Thoracic aorta (tissue), 2 donors: ENCODE results near the gene HYPK. TPM values are rescaled to one million over a fixed set of nuclear protein-coding genes. Genes with fewer than 3 reads are reported as not detected.

Experiments used
- ATAC-seq: fragments of 150-250 bp; one replicate; pipeline ENCODE4 v1.8.0; 2017; ENCODE audit warnings: low read depth; ENCODE audit not compliant: insufficient number of reproducible peaks, low FRiP score
- DNase-seq: peaks from one replicate; pipeline ENCODE4 v3.0.0-alpha.2; 2020; ENCODE audit warnings: low spot score
- H3K27ac ChIP-seq, 2 donors: fragments of 200-600 bp; sonication (generic); 1 replicate in 1 of 2; 2 replicates in 1 of 2; pipeline ENCODE4 v1.5.1; 2016; ENCODE audit warnings: mild to moderate bottlenecking in 2 of 2, moderate library complexity in 2 of 2
- H3K27me3 ChIP-seq: fragments of 200-600 bp; sonication (generic); replicated peaks from 2 replicates; pipeline ENCODE4 v1.6.0; 2016; ENCODE audit warnings: mild to moderate bottlenecking; ENCODE audit not compliant: insufficient read depth
- H3K36me3 ChIP-seq: fragments of 200-600 bp; sonication (generic); one replicate; pipeline ENCODE4 v1.5.1; 2016
- H3K4me1 ChIP-seq, 2 donors: fragments of 200-600 bp; sonication (generic); 1 replicate in 1 of 2; 2 replicates in 1 of 2; pipeline versions ENCODE4 v1.5.1 to v1.6.0; 2016; ENCODE audit warnings: low read depth in 2 of 2, mild to moderate bottlenecking in 1 of 2; ENCODE audit not compliant: control insufficient read depth in 1 of 2
- H3K4me3 ChIP-seq: fragments of 200-600 bp; sonication (generic); 2 replicates; pipeline ENCODE4 v1.5.1; 2016; ENCODE audit warnings: mild to moderate bottlenecking
- H3K9me3 ChIP-seq: fragments of 200-600 bp; sonication (generic); 2 replicates; pipeline ENCODE4 v1.5.1; 2016
- total RNA-seq, 2 donors: library from RNA; depleted of rRNA; stranded (reverse); fragments of >200 nt; gene quantifications; one replicate each; pipeline versions ENCODE4 v1.1.0 to v1.2.3, GENCODE V29; 2016
- TF ChIP-seq, protein P1 (sequence below): fragments of 200-600 bp; sonication (generic); IDR thresholded peaks from one replicate; pipeline ENCODE4 v1.5.1; 2019; ENCODE audit warnings: antibody characterized with exemption

HYPK gene
- total RNA-seq, 2 donors from 2014 or later: 9.2 to 21.2 TPM

DNA sequence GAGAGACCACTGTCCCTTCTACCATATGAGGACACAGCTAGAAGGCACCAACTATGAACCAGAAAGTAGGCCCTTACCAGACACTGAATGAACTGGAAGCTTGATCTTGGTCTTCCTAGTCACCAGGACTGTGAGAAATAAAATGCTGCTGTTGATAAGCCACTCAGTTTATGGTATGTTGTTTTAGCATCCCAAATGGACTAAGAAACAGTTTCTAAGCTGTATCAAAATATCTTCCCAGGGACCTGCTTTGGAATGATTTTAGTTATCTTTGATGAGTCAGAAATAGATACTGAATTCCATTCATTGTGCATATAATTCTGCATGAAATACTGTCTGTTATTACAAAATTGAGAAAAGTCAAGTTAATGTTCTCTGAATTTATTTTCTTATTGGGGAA lies 45.0 kb downstream of the HYPK start:
- no peaks in the 10 kb centered on the region for H3K9me3 ChIP-seq
- H3K4me1 ChIP-seq: no peaks in the 10 kb centered on the region
- TF ChIP-seq, protein P1, sequence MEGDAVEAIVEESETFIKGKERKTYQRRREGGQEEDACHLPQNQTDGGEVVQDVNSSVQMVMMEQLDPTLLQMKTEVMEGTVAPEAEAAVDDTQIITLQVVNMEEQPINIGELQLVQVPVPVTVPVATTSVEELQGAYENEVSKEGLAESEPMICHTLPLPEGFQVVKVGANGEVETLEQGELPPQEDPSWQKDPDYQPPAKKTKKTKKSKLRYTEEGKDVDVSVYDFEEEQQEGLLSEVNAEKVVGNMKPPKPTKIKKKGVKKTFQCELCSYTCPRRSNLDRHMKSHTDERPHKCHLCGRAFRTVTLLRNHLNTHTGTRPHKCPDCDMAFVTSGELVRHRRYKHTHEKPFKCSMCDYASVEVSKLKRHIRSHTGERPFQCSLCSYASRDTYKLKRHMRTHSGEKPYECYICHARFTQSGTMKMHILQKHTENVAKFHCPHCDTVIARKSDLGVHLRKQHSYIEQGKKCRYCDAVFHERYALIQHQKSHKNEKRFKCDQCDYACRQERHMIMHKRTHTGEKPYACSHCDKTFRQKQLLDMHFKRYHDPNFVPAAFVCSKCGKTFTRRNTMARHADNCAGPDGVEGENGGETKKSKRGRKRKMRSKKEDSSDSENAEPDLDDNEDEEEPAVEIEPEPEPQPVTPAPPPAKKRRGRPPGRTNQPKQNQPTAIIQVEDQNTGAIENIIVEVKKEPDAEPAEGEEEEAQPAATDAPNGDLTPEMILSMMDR: no peak
- no peak overlapping the region for H3K27ac ChIP-seq
- H3K36me3 ChIP-seq: no peaks in the 10 kb centered on the region
- DNase-seq (no peak), ATAC-seq (no peak)
- no peak overlapping the region for H3K4me3 ChIP-seq
- H3K27me3 ChIP-seq: no peaks in the 10 kb centered on the region

DNA sequence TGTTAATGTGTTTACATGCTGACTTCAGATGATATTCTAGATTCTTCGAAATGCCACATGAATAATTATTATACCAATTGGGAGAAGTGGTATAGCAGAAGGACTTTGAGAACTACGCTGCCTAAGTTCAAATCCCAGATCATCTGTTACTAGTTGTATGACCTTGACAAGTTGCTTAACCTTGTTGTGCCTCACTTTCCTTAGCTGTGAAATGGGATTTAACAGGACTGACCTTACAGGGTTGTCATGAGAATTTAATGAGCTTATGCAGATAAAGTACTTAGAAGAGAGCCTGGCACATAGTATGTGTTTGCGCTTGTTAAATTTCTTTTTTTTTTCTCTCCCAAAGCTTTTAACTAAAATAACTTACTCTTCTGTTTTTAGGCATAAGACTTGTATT lies 50.9 kb downstream of the HYPK start:
- H3K36me3 ChIP-seq: no peaks in the 10 kb centered on the region

DNA sequence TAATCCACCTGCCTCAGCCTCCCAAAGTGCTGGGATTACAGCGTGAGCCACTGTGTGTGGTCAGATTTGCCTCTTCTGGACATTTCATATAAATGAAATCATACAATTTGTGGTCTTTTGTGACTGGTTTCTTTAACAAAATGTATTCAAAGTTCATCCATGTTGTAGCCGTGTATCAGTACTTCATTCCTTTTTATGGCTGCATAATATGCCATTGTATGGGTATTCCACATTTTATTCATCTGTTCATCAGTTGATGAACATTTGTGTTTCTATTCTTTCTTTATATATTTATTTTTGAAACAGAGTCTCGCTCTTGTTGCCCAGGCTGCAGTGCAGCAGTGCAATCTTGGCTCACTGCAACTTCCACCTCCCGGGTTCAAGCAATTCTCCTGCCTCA lies 52.2 kb downstream of the HYPK start:
- Histone ChIP-seq H3K36me3 (no peaks in the 10 kb centered on the region), H3K27me3 (no peaks in the 10 kb centered on the region), H3K9me3 (no peaks in the 10 kb centered on the region), H3K27ac (no peak overlapping the region), H3K4me3 (no peak overlapping the region), H3K4me1 (no peaks in the 10 kb centered on the region)
- DNase-seq: no peak
- TF ChIP-seq, protein P1: no peak
- ATAC-seq: no peak

More for the DNA sequence above, 50.9 kb downstream of the HYPK start:
- ATAC-seq (no peak), DNase-seq (no peak)
- TF ChIP-seq, protein P1: no peak
- Histone ChIP-seq H3K4me1 (no peaks in the 10 kb centered on the region), H3K27ac (no peak overlapping the region), H3K9me3 (no peaks in the 10 kb centered on the region), H3K4me3 (no peak overlapping the region), H3K27me3 (no peaks in the 10 kb centered on the region)

Other genes starting within 250 kb of the HYPK start
- 10 to 100 TPM; 43.5 to 61.2 TPM for gene PPIP5K1, start 210.4 kb upstream of the HYPK start, total RNA-seq
- not detected for gene CKMT1B, start 206.6 kb upstream of the HYPK start, total RNA-seq
- 1 to 10 TPM; 1.1 to 1.2 TPM for gene STRC, start 181.8 kb upstream of the HYPK start, total RNA-seq
- gene CATSPER2, start 151.8 kb upstream of the HYPK start, total RNA-seq: 1 to 10 TPM; 3.0 to 5.2 TPM
- gene CKMT1A, start 106.7 kb upstream of the HYPK start, total RNA-seq: not detected
- gene PDIA3, start 54.2 kb upstream of the HYPK start, total RNA-seq: 100 to 1,000 TPM; 136 to 144 TPM
- 10 to 100 TPM in 1 of 2 donors, 1 to 10 TPM in 1; 7.2 to 11.2 TPM for gene ELL3, start 23.6 kb upstream of the HYPK start, total RNA-seq
- gene SERF2, start 8.3 kb upstream of the HYPK start, total RNA-seq: 100 to 1,000 TPM; 532 to 761 TPM
- gene SERINC4, start 379 bp upstream of the HYPK start, total RNA-seq: not detected
- 10 to 100 TPM in 1 of 2 donors, 1 to 10 TPM in 1; 6.8 to 20.8 TPM for gene MFAP1, start 24.1 kb downstream of the HYPK start, total RNA-seq
- gene WDR76, start 26.4 kb downstream of the HYPK start, total RNA-seq: 1 to 10 TPM; 3.8 to 6.6 TPM